AG04450 (cell line): Measurements from ENCODE around the gene ADAMTS2. TPM values are rescaled to one million over a fixed set of nuclear protein-coding genes. Genes with fewer than 3 reads are reported as not detected.

Source experiments
- CTCF ChIA-PET: fragments of 300-600, 350-600 bp; formaldehyde crosslinking; extraction: SDS; loops from one replicate; lab custom pipeline; 2022; ENCODE audit warnings: antibody characterized with exemption, inconsistent platforms; lab: Charles Lee
- POLR2A ChIA-PET: fragments of 350-600 bp; formaldehyde crosslinking; extraction: SDS; loops from one replicate; lab custom pipeline; 2021; ENCODE audit warnings: antibody characterized with exemption, inconsistent platforms; lab: Yijun Ruan, JAX
- DNase-seq: peaks from one replicate; pipeline ENCODE4 v3.0.0-alpha.2; 2011; ENCODE audit warnings: low read depth, low spot score
- H3K27ac ChIP-seq: one replicate; pipeline ENCODE4 v1.5.1; 2012; ENCODE audit warnings: low read depth, low read length, control low read depth
- H3K27me3 ChIP-seq: one replicate; pipeline ENCODE4 v1.6.0; 2012; ENCODE audit warnings: low read length; ENCODE audit not compliant: control insufficient read depth, insufficient read depth
- H3K4me3 ChIP-seq: 2 replicates; pipeline ENCODE4 v1.5.1; 2011; ENCODE audit warnings: mild to moderate bottlenecking, low read depth, low read length, control low read depth
- H3K9me3 ChIP-seq: 2 replicates; pipeline ENCODE4 v1.5.1; 2012; ENCODE audit warnings: low read length; ENCODE audit not compliant: control insufficient read depth, insufficient read depth
- polyA plus RNA-seq: library from polyadenylated mRNA; depleted of rRNA; stranded (reverse); fragments of >200 nt; gene quantifications from 2 replicates; pipeline ENCODE4 v1.2.3, GENCODE V29; 2011
- TF ChIP-seq, protein P1 (sequence below): IDR thresholded peaks from 2 replicates; pipeline ENCODE4 v1.5.1; 2011; ENCODE audit warnings: low read depth, low read length, control low read depth, inconsistent platforms

Gene ADAMTS2
- polyA plus RNA-seq, 1 experiment, result 22.6 TPM

DNA sequence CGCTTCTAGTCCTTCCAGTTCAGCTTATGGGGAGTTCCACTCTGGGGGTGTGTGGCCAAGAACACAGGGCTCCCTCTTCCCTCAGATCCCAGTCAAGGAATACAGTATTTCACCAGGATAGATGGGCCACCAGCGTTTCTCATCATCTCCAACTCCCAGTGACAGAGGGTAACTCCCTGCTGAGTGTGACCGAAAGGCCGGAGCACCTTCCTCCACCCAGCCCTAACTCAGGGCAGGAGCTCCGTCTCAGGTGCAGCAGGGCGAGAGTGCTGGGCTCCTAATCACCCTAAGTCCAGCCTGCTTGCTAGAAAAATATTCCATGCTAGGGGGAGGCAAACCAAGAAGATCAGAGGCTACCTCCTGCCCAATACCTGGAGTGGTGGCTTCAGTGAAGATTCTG lies 102.6 kb downstream of the ADAMTS2 start:
- no peak for DNase-seq
- no peak overlapping the region for H3K27ac ChIP-seq
- no peak overlapping the region for H3K4me3 ChIP-seq
- ChIA-PET POLR2A (interaction anchor here (0.7 kb wide), 1 partner anchor 33 kb away, joined by 3 read pairs; no protein-coding TSS in a partner anchor), CTCF (interaction anchor here (0.6 to 1.1 kb wide), 3 partner anchors 18 to 384 kb away, joined by 3 to 4 read pairs (median 3); no protein-coding TSS in a partner anchor)
- TF ChIP-seq, protein P1, sequence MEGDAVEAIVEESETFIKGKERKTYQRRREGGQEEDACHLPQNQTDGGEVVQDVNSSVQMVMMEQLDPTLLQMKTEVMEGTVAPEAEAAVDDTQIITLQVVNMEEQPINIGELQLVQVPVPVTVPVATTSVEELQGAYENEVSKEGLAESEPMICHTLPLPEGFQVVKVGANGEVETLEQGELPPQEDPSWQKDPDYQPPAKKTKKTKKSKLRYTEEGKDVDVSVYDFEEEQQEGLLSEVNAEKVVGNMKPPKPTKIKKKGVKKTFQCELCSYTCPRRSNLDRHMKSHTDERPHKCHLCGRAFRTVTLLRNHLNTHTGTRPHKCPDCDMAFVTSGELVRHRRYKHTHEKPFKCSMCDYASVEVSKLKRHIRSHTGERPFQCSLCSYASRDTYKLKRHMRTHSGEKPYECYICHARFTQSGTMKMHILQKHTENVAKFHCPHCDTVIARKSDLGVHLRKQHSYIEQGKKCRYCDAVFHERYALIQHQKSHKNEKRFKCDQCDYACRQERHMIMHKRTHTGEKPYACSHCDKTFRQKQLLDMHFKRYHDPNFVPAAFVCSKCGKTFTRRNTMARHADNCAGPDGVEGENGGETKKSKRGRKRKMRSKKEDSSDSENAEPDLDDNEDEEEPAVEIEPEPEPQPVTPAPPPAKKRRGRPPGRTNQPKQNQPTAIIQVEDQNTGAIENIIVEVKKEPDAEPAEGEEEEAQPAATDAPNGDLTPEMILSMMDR, result no peak
- H3K9me3 ChIP-seq, result peaks cover 12% of the 10 kb centered on the region
- H3K27me3 ChIP-seq, result no peaks in the 10 kb centered on the region

DNA sequence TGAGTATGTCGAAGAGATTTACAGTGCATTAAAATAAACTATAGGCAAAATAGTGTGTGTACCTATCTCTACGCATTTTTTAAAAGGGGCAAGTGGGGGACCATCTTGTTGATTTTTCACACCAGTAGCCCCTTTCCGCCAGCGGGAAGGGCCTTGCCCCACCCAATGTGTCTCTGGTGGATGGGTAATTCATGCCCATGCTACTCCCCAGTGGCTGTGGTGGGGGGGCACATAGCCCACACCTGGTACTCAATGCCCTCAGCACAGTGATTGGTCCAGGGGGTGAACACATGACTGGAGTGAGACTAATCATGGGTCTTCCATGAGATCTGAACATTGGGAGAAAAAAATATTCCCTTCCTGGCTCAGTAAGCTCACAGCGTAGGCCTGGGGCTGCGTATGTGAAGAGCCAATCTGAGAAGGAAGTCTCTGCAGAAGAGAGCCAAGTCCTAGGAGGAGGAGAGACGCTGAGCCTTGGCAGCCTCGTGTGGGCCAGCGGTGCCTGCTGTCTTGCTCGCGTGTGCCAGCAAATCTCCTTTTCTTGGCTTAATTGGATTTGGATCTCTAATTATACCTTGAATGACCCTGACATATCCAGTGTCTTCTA lies 103.4 kb downstream of the ADAMTS2 start:
- DNase-seq, result no peak
- TF ChIP-seq, protein P1, result no peak
- peaks cover 20% of the 10 kb centered on the region for H3K9me3 ChIP-seq
- no peak overlapping the region for H3K4me3 ChIP-seq
- ChIA-PET POLR2A (no interaction called here), CTCF (no interaction called here)
- no peak overlapping the region for H3K27ac ChIP-seq
- H3K27me3 ChIP-seq, result no peaks in the 10 kb centered on the region

DNA sequence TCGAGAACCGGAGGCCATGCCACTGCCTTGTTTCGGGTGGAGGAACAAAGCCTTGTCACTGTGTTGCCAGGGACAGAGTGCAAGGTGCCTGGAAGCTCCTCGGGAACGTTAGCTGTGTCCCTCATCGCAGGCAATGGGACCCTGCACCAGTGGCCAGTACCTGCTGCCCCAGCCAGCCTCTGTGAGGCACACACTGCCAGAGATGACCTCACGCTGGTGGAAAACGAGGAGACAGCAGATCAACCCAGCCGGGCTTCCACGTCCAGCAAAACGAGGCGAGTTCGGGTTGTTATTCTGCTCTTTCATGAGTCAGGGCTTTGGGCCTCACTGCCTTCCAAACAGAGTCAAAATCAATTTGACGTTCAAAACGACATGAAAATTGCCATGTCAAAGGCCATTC lies 104.1 kb downstream of the ADAMTS2 start:
- H3K27ac ChIP-seq, result no peak overlapping the region
- no peak overlapping the region for H3K4me3 ChIP-seq
- POLR2A ChIA-PET, result interaction anchor here (0.6 kb wide), 1 partner anchor 33 kb away, joined by 4 read pairs; no protein-coding TSS in a partner anchor
- TF ChIP-seq, protein P1, result no peak
- peaks cover 20% of the 10 kb centered on the region for H3K9me3 ChIP-seq
- H3K27me3 ChIP-seq, result no peaks in the 10 kb centered on the region
- CTCF ChIA-PET, result no interaction called here
- DNase-seq, result no peak

DNA sequence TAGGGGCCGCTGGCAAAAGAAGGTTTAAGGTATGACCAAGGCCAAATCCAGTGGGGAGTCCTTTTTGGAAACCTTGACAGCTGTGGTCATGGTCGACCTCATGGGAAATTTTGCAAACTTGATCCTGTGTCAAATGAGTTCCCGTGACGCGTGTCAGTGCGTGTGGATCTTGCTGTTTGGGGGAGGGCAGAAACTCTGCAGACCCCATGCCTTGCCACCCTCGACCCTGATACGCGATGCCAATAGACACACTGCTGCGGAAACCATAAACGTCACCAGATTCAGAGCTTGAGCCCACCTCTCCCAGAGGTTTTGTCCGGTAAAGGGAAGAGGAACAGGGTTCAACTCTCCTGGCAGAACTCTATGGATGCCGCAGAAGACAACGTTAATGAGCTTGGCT lies 104.7 kb downstream of the ADAMTS2 start:
- Histone ChIP-seq H3K9me3 (peaks cover 17% of the 10 kb centered on the region), H3K27ac (no peak overlapping the region), H3K4me3 (no peak overlapping the region), H3K27me3 (no peaks in the 10 kb centered on the region)
- DNase-seq, result no peak
- ChIA-PET POLR2A (interaction anchor here (0.6 kb wide), 1 partner anchor 34 kb away, joined by 4 read pairs; no protein-coding TSS in a partner anchor), CTCF (no interaction called here)
- TF ChIP-seq, protein P1, result no peak

DNA sequence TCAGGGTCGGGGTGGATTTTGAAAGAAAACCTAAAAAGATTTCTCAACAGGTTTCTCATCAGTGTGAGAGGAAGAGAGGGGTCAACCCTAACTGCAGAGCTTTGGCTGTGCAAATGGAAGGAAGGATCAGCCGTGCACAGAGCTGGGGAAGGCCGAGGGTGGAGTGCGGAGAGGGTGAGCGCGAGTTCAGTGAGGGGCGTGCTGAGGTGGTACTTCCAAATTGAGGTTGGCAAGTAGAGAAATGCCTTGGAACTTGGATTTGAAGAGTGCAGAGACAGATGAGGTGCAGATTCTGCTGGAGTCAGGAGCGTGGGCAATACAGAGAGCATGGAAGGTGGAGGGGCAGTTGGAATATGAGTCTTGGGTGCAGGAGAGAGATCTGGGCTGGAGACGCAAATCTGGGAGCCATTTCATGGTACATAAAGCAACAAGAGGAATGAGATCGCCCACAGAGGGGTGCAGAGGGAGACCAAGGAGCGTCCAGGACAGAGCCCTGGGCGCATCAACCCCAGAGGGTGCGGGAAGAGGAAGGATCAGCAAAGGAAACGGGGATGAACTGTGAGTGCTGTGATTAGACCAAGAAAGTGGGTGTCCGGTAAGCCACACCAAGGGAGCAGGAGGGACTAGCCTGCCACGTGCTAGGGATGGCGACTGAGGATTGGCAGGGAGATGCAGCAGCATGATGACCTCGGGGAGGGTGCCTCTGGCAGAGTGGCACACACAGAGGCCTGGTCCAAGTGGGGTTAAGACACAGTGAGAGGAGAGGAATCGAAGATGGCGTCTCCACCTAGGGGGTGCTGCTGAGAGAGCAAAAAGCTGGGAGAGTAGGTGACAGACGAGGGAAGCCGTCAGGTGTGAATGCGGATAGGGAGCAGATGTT lies 105.8 kb downstream of the ADAMTS2 start:
- TF ChIP-seq, protein P1, result no peak
- POLR2A ChIA-PET, result no interaction called here
- Histone ChIP-seq H3K4me3 (no peak overlapping the region), H3K27me3 (no peaks in the 10 kb centered on the region), H3K9me3 (peaks cover 17% of the 10 kb centered on the region), H3K27ac (no peak overlapping the region)
- DNase-seq, result no peak
- CTCF ChIA-PET, result no interaction called here
